Omental fat pad (tissue), 4 donors: ENCODE data around the gene CFAP65. TPM values are rescaled to one million over a fixed set of nuclear protein-coding genes. Genes with fewer than 3 reads are reported as not detected.

ENCODE experiments used
- ATAC-seq: fragments of 150-250 bp; one replicate; pipeline ENCODE4 v1.9.1; 2016; ENCODE audit warnings: mild to moderate bottlenecking, moderate library complexity; ENCODE audit not compliant: low FRiP score
- DNase-seq: peaks from one replicate; pipeline ENCODE4 v3.0.0-alpha.2; 2019; ENCODE audit warnings: low spot score
- total RNA-seq, 4 donors: library from RNA; depleted of rRNA; stranded (reverse); fragments of >200 nt; gene quantifications; one replicate each; pipeline ENCODE4 v1.1.0, GENCODE V29; 2016
- TF ChIP-seq, protein P1 (sequence below), 3 donors: fragments of 450-650 bp; IDR thresholded peaks; one replicate each; pipeline ENCODE4 v1.5.1; 2016 to 2017; ENCODE audit warnings: antibody characterized with exemption in 3 of 3, mild to moderate bottlenecking in 3 of 3, moderate library complexity in 2 of 3

The CFAP65 gene
- total RNA-seq, 4 donors from 2014 or later = 0.19 TPM; not detected in 3

DNA sequence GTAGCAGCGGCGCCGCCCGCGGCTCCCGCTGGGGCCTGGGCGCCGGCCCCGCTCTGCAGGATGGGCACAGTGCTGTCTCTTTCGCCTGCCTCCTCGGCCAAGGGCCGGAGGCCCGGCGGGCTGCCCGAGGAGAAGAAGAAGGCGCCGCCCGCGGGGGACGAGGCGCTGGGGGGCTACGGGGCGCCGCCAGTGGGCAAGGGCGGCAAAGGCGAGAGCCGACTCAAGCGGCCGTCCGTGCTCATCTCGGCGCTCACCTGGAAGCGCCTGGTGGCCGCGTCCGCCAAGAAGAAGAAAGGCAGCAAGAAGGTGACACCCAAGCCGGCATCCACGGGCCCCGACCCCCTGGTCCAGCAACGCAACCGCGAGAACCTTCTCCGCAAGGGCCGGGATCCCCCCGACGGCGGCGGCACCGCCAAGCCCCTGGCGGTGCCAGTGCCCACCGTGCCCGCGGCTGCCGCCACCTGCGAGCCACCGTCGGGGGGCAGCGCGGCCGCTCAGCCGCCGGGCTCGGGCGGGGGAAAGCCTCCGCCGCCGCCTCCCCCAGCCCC lies 81.5 kb downstream of the CFAP65 start:
- no peak for DNase-seq
- TF ChIP-seq, protein P1, sequence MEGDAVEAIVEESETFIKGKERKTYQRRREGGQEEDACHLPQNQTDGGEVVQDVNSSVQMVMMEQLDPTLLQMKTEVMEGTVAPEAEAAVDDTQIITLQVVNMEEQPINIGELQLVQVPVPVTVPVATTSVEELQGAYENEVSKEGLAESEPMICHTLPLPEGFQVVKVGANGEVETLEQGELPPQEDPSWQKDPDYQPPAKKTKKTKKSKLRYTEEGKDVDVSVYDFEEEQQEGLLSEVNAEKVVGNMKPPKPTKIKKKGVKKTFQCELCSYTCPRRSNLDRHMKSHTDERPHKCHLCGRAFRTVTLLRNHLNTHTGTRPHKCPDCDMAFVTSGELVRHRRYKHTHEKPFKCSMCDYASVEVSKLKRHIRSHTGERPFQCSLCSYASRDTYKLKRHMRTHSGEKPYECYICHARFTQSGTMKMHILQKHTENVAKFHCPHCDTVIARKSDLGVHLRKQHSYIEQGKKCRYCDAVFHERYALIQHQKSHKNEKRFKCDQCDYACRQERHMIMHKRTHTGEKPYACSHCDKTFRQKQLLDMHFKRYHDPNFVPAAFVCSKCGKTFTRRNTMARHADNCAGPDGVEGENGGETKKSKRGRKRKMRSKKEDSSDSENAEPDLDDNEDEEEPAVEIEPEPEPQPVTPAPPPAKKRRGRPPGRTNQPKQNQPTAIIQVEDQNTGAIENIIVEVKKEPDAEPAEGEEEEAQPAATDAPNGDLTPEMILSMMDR (IDR thresholded peaks at IDR 0.05) = no peak
- ATAC-seq = no peak

DNA sequence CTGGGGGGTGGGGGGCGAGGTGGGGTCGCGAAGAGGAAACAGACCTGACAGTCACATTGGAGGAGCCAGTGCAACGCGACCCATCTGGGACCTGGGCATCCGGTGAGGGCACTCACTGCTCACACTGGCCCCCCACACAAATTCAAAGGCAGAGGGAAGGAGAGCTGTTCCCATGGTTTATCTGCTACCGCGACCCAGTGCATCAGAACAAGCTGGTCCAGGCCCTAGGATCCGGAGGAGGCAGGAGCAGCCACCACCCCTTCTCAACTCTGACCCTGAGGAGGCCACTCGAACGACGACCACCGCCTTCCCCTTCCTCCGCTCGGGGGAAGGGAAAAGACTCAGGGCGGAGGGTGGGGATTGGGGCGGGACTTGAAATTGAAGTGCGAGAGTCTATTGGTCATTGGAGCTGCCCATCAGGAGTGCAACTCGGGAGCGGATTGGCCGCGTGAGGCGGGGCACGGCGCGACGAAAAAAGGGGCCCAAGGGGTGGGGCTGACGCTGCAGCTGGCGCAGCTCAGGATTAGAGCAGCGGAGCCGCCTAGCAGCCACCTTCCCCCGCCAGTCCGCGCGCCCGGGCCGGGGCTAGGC lies 82.1 kb downstream of the CFAP65 start, which contains the start of gene CDK5R2:
Gene CDK5R2 (plus strand): TSS at position 526 of the 591 bp plus-strand sequence. CDS start 155 bp downstream, outside the sequence.
- ATAC-seq (peak; percentile 80), DNase-seq (peak; percentile 42)
- TF ChIP-seq, protein P1 (IDR thresholded peaks at IDR 0.05) = no peak

DNA sequence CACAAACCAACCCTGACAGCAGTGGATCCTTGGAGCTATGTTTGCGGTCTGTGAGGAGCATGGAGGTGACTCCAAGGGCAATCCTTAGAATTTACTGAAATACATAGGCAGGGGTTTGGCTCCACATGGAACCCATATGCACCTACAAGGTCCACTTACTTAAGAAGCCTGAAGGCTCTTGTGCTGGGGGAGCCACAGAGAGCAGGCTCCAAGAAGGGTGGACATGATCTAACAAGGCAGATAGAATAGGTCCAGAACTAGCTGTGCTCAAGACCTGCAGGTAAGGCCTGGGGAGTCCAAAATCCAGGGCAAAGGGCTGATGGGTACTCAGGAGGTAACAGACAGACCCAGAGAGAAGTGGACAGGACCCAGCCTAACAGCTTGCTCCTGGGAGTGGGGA lies 83.0 kb downstream of the CFAP65 start:
- DNase-seq (no peak), ATAC-seq (no peak)
- TF ChIP-seq, protein P1 (IDR thresholded peaks at IDR 0.05) = no peak

DNA sequence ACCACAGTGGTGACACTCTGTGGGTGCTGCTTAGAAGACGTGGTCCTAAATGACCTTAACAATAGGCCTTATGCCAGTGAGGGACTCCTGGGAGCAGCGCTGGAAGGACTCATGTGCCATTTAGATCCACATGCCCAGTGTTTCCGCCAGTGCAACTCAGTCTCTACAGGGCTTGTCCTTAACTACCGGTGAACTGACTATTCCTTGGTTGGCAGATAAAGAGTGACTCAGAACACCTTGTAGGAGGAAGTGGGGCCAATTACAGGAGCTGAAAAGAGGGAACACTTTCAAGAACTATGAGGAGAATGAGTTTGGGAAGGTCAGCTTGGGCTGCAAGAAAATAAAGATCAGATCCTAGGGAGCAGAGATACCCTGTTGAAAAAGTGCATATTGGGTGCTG lies 83.6 kb downstream of the CFAP65 start:
- DNase-seq (no peak), ATAC-seq (no peak)
- TF ChIP-seq, protein P1 (IDR thresholded peaks at IDR 0.05) = no peak

DNA sequence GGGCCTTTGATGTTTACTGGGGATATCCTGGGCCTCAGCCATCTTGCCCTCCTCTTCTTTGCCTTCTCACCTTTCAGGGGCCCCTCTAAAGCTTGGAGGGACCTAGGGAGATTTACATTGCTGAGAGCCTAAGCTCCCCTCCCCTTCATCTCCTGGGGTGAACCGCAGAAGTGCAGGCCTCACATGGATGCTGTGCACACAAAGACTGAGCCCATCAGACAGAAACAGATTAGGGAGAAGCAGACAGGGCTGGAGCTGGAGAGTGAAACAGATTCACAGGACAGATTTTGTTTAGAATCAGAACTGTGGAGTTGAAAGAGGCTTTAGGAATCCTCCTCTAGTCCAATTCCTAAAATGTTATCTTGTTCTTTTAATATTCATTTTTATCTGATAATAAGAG lies 85.3 kb downstream of the CFAP65 start:
- DNase-seq (no peak), ATAC-seq (no peak)
- TF ChIP-seq, protein P1 (IDR thresholded peaks at IDR 0.05) = no peak

DNA sequence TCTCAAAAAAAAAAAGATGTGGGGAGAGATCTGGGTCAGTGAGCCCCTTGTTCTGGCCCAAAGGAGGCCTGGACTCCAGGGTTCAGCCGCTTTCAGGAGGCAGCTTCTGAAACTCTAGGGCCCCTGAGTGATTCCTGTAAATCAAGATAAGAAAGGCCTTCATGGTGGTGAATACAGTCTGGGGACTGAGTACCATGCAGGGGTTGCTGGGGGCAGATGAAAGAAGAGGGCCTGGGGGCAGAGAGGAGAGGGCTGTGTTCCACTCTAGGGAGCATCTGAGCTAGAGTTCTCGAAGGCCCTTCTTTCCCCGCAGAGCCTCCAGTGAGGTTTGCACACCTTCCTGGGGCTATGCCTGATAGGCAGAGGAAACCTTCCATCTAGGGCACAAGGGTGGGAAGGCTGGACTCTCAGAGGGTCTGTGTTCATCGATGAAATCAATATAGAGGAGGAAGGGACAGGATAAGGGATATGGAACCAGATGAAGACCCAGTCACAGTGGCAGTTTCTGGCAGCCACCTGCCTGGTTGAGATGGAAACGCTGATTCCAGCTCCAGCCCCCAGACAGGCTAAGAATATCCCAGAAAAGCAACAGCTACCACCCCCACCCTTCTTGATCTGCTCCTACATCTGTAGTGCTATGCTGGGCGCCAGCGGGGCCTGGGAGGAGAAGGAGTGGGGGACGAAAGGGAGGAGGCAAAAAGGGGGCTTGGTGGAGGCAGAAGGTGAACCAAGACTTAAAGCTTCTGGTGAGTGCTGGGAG lies 86.6 kb downstream of the CFAP65 start:
- ATAC-seq (no peak), DNase-seq (no peak)

More for the DNA sequence above, 86.6 kb downstream of the CFAP65 start:
- TF ChIP-seq, protein P1 (IDR thresholded peaks at IDR 0.05) = no peak
